Fibroblast of peridontal ligament (primary cell): ENCODE data around the gene ALDH6A1.
A peak's percentile ranks its signal among the peaks of the same experiment; 100 is the strongest.

Experiments used
- DNase-seq: peaks from one replicate; pipeline ENCODE4 v3.0.0-alpha.2; 2010; ENCODE audit errors: extremely low read depth

The ALDH6A1 gene

DNA sequence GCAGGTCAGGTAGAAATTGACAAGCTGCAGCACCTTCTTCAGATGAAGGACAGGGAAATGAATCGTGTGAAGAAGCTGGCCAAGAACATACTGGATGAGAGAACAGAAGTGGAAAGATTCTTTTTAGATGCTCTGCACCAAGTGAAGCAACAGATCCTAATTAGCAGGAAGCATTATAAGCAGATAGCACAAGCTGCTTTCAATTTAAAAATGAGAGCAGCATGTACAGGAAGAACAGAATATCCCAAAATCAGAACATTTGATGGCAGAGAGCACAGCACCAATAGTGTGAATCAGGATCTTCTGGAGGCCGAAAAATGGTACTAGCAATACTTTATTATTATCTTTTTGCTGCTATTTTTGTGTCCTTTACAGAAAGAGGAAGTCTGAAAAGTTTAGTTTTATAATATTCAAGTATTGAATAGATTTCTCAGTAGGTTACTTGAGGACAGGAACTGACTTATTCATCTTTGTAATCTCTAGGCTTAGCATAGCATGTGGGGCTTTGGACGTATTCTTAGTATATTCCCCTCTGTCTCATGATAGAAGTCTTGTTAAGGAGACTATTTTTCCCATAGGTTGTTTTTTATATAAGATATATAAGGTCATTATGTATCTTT is 34.3 kb downstream of the ALDH6A1 start:
- peak; percentile 7 for DNase-seq

DNA sequence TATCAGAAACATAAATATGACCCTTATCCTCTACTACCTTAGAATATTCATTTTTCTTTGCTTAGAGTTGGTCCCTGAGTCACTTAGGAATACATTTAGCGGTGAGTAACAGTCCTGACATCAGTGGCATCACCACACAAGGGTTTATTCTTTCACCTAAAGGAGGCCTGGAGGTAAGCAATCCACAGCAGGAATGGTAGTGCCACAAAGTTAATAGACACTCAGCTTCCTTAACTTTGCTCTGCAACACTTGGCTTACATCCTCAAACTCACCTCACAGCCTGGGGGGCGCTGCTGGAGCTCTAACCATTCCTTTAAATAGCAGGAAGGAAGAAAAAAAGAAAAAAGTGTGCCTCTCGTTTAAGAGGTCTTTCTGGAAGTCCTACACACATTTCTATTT is 36.0 kb downstream of the ALDH6A1 start:
- DNase-seq: no peak

DNA sequence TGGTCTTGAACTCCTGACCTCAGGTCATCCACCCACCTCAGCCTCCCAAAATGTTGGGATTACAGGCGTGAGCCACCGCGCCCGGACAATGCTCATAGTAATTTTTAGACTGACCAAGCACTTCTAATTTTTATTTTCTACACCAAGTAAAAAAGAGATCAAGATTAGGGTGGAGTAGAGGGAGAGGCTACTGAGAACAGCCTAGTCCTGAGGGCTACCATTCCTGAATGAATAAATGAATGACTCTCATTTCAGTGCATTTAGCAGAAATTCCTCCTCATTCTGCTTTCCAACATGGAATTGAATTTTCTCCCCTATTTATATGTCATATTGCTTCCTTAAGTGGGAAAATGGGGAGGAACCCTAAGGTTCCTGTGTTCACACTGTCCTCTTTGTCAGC is 38.7 kb downstream of the ALDH6A1 start:
- DNase-seq: no peak

DNA sequence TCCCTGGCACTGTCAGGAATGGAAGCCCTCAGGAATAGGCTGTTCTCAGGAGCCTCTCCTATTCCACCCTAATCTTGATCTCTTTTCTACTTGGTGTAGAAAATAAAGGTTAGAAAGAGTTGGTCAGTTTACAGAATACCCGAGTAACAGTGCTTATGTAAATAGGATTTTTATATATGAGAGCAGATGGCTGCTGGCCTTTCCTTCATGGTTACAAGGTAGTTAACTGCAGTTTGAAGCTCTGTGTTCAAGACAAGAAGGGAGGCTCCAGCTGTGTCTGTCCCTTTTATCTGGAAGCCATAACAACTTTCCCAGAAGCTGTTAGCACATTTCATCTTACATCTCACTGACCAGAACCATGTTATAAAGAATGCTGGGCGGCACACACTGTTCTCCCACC is 42.0 kb downstream of the ALDH6A1 start:
- DNase-seq: no peak

DNA sequence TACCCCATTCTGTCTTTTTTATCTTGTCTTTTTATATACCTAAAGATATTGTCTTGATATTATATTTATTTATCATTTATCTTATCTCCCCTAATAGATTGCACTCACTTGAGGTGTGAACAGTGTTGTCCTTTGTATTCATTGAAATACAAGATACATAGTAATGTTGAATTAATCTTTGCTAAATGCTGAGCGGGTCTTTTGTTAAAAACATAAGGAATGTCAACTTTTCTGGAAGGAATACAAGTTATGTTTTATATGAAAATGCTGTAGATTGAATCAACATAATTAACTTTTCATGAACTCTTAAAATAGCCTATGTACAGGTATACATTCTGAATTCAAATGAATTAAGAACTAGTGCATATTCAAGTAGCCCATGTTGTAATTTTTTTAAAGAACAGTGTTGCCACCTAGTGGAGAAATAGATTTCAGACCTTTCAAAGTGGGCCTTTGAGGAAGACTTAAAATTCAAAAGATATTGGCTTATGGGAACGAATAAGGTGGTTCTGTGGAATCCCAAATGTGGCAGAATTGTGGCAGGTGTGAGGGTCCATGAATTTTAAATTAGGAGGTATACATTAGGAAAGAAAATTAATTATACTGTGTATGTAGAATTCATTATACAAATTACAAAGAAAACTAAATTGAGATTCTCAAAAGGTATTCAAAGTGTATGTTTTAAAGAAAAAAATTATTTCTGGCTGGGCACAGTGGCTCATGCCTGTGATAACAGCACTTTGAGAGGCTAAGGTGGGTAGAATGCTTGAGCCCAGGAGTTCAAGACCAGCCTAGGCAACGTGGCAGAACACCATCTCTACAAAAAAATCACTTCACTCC is 46.0 kb downstream of the ALDH6A1 start:
- DNase-seq: peak; percentile 80

DNA sequence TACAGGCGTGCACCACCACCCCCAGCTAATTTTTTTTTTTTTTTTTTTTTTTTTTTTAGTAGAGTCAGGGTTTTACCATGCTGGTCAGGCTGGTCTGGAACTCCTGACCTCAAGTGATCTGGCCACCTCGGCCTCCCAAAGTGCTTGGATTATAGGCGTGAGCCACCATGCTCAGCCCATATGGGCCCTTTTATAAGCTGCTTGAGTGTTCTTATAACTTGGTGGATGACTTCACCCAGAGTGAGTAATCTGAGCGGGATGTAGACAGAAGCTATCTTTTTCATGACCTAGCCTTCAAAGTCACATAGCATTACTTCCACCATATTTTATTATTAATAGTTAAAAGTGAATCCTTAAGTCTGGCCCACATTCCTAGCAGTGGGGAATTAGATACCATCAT is 48.7 kb downstream of the ALDH6A1 start:
- peak; percentile 33 for DNase-seq

DNA sequence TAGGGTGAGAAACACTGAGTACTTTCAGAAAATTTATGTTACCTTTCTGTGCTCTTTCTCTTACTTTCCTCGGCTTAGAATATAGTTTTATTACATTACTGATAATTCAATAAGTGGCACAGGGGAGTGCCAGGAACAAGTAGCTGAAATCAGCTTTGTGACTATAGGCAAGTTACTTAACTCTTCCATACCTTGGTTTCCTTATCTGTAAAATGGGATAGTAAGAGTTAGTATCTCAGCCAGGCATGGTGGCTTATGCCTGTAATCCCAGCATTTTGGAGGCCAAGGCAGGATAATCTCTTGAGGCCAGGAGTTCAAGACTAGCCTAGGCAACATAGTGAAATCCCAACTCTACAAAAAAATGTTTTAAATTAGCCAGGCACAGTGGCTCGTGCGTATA is 49.7 kb downstream of the ALDH6A1 start:
- DNase-seq: no peak

DNA sequence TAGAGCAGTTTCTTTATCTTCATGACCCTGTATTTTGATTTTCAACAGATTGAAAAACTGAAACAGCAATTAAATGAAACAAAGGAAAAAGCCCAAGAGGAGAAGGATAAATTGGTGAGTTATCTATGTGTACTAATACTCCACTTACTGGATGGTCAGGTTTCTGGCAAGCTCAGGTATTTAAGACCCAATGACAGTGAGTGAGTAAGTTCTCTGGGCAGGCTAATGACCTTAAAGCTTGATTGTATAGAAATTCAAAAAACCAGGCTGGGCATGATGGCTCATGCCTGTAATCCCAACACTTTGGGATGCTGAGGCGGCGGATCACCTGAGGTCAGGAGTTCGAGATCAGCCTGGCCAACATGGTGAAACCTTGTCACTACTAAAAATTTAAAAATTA is 55.1 kb downstream of the ALDH6A1 start:
- no peak for DNase-seq

DNA sequence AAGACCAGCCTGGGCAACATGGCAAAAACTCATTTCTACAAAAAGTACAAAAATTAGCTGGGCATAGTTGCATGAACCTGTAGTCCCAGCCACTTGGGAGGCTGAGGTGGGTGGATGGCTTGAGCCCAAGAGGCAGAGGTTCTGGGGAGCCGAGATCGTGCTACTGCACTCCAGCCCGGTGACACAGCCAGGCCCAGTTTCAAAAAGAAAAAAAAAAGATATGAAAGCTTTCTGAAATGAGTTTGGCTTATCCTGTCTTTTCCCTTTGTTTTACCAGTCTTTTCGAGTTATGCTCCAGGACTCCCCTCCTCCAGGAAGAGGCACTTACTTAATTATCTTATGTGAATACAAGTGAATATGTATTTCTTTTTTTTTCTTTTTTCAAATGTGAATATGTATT is 61.9 kb downstream of the ALDH6A1 start:
- no peak for DNase-seq

DNA sequence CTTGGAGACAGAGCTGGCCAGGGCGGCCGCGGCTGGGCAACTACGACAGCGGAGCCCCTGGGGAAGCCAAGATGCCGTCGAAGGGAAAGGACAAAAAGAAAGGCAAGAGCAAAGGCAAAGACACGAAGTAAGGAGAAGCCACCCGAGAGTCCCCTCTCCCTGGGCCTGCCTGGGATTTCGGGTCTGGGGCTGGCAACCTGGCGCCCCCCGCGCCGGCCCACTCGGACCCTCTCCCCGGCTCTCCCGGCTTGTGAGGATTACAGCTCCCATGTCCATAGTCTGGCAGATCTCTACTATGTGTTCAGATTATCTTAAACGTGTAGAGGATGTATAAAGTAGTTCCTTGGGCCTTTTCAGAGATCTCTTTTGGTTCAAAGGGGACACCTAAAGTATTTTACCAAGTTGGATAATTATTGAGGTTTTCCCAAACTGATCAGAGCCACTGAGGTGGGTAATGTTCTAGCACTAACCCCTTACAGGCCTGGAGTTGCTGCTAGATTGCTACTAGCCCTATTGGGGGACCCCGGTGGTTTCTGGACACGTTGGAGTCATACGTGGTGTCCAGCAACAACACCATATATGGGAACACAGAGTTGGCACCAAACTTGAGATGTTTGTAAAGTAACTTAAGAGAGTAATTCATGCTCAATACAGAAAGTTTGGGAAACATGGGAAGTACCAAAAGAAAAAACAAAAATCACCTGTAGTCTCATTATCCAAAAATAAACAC is 64.7 kb downstream of the ALDH6A1 start:
- DNase-seq: peak; percentile 70

DNA sequence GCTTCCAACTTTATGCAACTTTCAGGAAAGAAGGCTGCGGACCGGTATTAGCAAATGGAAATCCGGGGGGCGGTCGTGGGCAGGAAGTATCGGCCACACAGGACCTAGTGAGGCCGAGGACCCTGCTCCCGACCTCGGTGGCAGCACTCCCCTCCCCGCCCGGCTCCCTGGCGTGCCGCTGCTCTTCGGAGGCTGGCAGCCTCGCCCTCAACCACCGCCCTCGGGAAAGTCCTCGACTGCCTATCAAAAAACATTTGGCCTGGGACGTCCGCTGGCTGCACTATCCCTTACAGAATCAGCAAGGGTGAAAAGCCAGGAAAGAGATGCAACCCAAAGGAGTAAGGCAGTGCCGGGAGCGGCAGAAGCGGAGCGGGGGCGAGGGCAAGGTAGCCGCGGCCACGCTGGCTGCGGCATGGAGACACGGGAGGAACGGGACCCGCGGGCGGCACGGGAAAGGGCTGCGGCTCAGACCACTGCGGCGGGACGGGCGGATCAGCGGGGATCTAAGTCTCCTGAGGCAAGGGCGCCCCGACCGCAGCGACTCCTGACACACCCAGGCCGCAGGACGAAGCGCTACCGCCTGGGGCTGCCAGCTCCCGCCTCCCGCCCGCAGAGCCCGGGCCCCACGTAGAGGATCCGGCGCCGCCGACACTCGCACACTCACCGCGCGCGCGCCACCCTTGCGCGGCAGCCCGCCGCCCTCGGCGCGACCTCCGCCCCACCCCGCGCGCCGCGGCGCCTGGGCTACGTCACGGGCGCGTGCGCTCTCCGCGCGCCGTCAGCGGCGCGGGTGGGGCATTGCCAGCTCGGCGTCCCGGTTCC is 65.5 kb downstream of the ALDH6A1 start, which contains the start of the genes BBOF1 and ENTPD5:
Gene BBOF1, plus strand, starts transcription at position 764 of the 822 bp plus-strand sequence. CDS start 130 bp downstream, outside the sequence.
Gene ENTPD5, minus strand, starts transcription at position 703 of the 822 bp plus-strand sequence. CDS start 31,186 bp downstream, outside the sequence.
- DNase-seq: peak; percentile 77

DNA sequence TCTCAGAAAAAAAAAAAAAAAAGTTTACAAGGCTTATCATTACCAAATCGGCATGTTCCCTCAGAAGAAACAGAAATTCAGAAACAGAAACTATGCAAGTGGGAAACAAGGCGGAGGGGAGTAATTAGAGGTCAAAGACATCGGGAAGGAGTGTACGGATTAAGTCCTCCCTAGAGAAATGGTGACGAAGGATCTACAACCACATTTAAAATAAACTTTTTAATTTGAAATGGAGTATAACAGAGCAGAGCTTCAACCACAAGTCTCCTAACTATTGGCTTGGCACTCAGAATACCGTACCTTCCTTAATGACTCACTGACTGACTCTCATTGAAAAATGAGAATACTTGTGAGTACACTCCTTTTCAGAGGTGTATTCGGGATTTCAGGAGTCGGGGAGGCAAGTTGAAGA is 66.1 kb downstream of the ALDH6A1 start:
- peak; percentile 92 for DNase-seq

DNA sequence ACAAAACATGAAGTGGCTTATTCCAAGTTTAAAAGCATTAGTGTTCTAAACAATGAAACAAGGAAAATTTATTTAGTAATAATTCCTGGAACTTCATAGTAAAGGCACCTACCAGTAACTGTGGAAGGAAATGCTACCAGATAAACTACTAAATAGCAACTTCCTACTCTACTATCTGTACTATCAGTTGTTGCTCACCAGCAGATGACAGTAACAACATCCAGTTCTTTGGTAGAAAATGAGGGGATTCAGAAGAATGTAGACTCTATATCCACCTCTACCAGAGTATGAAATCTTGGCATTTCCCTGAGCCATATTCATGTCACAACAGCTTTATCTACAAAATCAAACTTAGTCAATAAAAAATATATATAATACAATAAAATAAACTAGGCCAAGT is 68.3 kb downstream of the ALDH6A1 start:
- no peak for DNase-seq

DNA sequence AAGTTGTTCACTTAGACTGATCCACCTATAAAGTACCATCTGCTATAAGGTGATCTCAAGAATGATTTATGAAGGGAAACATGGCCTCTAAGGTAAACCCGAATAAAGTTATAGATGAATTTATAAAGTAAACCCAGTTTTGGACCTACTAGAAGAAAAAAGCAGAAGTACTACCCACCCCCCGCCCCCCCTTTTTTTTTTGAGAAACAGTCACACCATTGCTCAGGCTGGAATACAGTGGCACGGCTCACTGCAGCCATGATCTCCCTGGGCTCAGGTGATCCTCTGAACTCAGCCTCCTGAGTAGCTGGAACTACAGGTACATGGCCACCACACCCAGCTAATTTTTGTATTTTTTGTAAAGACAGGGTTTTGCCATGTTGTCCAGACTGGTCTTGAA is 69.1 kb downstream of the ALDH6A1 start:
- DNase-seq: no peak

DNA sequence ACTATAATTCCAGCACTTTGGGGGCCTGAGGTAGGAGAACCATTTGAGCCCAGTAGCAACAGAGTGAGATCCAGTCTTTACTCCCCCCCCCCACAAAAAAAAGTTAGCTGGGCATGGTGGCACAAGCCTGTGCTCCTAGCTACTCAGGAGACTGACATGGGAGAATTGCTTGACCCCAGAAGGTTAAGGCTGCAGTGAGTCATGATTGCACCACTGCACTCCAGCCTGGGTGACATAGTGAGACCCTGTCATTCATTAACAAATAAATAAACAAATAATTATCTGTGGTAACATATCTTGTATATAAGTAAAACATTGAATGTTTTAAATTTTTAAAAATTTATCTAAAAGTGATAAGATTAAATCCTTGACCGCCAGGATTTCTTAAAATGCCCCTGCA is 70.0 kb downstream of the ALDH6A1 start:
- no peak for DNase-seq

DNA sequence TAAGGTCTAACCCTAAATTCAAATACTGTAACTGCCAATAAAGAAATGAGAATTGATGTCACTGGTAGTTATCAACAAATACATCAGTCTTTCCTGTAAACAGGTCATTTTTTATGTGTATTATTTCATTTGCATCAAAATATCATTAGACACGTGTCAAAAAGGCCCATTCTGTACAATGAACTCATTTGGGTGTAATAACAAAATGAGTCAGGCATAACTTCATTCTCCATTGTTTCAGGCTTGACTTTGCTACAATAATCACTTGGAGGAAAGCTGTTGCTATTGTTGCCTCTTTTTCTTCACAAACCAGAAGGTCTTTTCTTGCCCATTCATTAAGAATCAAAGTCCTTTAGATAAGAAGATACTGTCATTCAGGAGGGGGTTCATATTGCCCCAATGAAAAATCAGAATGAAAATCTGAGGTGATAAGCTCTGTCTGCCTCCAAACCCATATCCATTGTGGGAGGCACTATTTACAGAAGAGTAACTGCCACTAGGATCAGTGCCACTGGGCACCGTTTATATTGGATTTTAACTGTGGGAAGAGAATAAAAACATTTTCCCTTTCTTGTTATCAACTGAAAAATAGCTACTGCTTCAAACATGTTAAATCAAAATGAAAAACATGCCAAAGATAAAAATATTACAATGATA is 75.3 kb downstream of the ALDH6A1 start:
- DNase-seq: no peak
